Measurements from ENCODE around the gene FBXO47.
"Not testable (repeated sequence)": the region's sequence is repeated elsewhere in the genome, so short reads cannot be mapped to it uniquely, and the experiment has no call there.

FBXO47 gene

DNA sequence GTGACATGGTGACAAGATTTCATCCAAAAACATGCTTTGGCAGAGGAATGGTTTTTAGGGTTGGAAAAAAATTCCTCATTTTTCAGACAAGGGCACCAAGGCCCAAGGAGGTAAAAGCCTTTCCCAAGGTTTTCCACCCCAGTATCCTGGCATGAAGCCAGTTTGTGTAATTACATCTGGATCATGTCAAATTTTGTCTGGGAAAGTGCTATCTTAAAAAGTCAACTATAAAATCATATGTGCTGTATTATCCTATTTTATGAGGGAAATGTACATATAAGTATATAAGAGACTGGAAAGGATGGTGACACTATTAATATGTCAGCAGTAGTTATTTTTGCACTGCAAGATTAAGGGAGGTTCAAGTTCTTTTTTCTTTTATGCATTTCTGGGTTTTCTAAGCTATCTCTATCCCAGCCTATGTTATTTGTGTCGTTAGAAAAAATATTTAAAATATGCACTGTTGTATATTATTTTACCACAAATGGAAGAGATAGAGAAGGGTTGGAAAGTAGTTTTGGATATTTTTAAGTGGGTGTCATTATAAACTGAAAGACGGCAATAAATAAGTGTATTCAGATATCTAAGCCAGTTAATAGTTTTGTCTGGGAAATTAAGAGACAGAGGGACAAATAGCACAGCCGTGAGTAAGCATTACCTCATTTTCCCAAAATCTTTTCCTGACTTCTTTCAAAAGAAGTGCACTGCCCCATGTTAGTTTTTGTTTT, 13.5 kb upstream of the FBXO47 start:
- no peak for DNase-seq (ENCODE audit: low read depth)

DNA sequence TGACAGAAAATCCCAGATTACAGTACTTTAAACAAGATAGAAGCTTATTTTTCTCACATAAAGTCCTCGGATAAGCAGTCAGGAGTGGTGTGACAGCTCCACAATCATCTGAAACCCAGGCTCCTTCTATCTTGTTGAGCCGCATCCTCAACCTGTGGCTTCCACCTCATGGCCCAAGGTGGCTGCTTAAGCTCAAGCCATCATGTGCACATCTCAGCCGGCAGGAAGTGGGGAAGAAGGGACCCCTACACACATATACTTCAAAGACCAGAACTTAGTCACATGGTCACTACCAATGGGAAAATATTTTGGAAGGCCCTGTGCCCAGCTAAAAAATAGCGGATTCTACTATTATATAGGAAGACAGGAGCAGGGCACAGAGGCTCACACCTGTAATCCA, 11.0 kb upstream of the FBXO47 start:
- no peak for DNase-seq (ENCODE audit: low read depth)

DNA sequence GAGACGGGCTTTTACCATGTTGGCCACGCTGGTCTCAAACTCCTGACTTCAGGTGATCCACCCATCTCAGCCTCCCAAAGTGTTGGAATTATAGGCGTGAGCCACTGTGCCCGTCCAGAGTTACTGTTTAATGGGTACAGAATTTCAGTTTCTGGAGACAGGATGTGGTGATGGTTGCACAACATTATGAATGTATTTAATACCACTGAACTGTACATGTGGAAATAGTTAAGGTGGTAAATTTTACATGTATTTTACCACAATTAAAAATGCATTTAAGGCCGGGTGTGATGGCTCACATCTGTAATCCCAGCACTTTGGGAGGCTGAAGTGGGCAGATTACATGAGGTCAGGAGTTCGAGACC, 9.0 kb upstream of the FBXO47 start:
- not testable (repeated sequence) for DNase-seq (ENCODE audit: low read depth)

DNA sequence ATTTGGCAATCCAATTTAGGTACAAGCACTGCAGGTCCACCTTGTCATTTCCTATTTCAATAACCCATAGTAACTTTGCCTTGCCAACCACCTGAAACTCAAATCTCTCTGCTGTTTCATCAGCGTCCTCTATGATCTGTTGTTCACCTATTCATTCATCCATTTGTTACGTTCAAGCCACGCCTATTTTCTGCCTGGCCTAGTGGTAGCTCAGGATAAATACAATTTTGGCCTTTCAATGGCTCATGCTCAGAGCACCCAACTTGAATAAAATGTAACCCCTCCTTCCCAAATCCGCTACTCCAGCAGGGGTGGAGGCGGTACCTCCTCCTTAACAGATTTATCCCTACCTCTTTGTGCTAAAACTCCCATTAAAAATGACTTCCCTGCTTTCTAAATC, 3.6 kb upstream of the FBXO47 start:
- no peak for DNase-seq (ENCODE audit: low read depth)

DNA sequence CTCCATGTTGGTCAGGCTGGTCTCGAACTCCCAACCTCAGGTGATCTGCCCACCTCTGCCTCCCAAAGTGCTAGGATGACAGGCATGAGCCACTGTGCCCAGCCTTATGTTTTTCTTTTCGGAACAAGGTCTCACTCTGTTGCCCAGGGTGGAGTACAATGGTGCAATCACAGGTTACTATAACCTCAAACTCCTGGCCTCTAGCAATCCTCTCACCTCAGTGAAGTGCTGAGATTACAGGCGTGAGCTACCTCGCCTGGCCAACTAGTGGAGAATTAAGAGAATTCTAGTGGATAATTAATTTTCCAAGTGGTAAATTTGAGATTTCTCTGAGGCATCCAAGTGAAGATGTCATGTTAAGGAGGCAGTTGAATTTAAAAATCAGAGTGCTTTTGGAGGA, 2.9 kb upstream of the FBXO47 start:
- DNase-seq (ENCODE audit: low read depth), result no peak

DNA sequence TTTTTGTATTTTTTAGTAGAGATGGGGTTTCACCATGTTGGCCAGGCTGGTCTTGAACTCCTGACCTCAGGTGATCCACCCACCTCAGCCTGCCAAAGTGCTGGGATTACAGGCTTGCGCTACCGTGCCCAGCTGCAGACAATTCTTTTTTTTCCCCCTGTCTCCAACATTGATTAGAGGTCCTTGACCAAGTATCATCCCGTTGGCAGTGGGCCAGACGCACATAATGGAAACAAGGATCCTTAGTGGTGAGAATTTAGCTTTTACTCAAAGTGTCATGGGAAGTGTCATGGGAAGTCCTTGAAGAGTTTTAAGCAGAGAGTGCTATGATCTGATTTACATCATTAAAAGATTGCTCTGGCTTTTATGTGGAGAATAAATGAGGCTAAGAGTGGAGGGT, 2.1 kb upstream of the FBXO47 start:
- no peak for DNase-seq (ENCODE audit: low read depth)

DNA sequence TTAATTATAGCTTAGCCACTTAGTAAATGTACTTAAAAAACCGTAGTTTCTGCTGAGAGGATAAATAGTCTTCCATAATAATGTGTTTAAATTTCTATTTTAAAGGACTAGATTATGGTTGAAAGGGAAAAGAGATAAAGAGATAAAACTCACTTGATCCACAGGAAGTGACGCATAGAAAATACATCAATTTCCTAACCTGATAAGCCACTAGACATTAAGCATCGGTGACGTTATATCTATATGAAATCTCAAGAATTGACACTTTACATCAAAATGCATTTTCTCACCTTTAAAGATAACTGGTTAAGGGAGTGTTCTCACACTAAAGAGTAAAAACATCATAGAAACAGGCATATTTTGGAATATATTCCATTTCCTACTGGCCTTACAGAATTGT, 5.8 kb downstream of the FBXO47 start:
- no peak for DNase-seq (ENCODE audit: low read depth)

DNA sequence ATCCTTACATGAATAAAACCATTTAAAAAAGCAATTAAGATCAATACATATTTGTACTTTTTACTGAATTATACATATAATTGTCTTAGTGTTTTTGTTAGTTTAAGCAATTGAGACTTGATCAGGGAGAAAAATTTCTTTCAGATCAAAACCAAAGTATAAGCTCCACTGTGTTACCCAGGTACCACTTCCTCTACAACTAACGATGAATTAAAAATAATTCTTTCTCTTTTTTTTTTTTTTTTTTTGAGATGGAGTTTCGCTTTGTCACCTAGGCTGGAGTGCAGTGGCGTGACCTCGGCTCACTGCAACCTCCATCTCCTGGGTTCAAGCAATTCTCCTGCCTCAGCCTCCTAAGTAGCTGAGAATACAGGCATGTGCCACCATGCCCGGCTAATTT, 6.8 kb downstream of the FBXO47 start:
- DNase-seq (ENCODE audit: low read depth), result no peak

DNA sequence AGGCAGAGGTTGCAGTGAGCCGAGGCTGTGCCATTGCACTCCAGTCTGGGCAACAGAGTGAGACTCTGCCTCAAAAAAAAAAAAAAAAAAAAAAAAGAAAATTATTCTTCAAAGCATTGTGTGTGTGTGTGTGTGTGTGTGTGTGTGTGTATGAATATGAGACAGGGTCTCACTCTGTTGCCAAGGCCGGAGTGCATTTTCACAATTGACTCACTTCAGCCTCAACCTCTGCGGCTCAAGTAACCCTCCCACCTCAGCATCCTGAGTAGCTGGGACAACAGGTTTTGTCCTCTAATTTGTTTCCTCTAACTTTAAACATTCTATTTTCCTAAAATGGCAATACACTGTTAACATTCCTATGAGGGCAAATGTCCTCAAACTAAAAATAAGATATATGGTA, 7.7 kb downstream of the FBXO47 start:
- no peak for DNase-seq (ENCODE audit: low read depth)

DNA sequence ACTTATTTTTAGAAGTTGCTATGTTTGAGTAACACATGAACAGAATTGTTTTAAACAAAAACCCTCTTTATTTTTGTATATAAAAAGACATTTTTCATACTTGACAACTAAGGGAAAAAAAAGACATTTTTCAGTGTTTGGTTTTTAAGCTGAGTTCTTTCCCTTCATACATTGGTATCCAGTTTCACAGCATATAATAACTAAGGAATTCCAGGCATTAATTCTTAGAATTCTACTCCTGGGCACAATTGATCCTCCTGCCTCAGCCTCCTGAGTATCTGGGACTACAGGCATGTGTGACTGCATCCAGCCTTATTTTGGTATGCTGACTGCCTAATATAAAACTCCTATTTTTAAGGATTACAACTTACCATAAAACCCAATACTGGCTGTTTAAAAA, 8.4 kb downstream of the FBXO47 start:
- DNase-seq (ENCODE audit: low read depth), result no peak

DNA sequence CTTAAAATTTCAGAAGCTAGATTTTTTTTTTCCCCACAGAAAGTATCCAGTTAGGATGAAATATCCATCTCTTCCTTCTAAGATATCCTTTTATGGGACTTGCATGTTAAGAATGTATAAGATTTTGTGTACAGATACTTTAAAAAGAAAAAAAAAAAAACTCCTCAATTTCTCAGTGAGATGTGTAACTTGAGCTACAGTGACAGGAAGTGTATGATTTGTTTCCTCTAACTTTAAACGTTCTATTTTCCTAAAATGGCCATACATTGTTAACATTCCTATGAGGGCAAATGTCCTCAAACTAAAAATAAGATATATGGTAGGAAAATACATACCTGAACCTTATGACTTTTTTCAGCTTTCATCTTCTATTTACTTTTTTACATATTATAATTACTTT, 8.9 kb downstream of the FBXO47 start:
- DNase-seq (ENCODE audit: low read depth), result no peak

DNA sequence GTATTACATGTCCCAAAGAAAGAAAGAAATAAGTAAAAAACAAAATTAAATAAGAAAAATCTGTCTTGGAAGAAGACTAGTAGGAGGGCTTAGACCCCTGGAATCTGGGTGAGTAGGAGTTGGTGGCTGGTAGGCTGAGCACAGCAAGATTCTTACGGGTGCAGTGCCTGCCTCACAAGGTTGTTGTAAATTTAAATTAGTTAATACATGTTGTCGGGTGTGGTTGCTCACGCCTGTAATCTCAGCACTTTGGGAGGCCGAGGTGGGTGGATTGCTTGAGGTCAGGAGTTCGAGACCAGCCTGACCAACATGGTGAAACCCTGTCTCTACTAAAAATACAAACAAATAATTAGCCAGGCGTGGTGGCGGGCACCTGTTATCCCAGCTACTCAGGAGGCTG, 13.4 kb downstream of the FBXO47 start:
- DNase-seq (ENCODE audit: low read depth), result not testable (repeated sequence)

DNA sequence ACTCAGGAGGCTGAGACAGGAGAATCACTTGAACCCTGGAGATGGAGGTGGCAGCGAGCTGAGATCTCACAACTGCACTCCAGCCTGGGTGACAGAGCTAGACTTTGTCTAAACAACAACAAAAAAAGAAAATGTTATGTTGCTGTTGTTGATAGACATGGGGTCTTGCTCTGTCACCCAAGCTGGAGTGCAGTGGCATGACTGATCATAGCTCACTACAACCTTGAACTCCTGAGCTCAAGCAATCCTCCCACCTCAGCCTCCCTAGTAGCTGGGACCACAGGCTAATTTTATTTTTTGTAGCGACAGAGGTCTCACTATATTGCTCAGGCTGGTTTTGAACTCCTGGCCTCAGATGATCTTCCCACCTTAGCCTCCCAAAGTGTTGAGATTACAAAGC, 20.0 kb downstream of the FBXO47 start:
- no peak for DNase-seq (ENCODE audit: low read depth)

DNA sequence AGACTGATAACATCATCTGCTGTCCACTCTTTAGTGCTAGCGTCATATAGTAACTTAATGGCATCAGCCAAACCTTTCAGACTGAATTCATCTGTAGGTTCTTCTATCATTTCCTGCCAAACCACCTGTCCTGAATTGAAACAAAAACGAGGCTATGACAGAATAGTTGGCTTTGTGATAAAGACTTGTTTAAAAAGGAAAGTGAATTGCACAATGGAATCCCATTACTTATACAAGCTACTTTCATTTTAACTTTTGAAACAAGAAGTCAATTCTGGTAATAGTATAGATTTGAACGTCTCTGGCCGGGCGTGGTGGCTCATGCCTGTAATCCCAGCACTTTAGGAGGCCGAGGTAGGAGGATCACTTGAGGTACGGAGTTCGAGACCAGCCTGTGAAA, 23.6 kb downstream of the FBXO47 start:
- DNase-seq (ENCODE audit: low read depth), result no peak

DNA sequence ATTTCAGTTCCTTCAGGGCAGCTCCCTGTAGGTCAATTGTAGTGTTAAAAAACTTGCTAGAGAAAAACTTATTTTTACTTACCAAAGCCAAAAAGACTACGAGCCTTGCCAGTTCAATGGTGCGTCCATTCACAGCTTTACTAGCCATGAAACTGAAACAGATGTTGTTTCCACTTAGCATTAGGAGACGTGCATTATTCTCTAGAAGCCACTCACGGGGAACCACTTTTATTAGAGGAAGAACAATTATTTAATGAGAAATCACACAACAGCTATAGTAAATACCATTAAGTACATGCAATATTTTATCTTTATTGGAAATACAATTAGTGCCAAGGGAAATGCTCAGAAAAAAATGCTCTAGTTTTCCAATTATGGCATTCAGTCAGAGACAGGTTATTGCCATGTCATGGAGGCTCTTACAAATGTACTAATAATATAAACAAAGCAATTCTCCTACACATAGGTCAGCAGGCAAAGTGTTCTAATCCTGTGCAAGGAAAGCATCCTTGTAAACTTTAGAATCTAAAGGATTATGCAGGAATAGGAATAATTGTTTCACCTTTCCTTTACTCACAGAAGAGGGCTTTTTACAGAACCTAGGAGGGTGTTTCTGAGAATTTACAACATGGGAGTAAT, 24.4 kb downstream of the FBXO47 start:
- no peak for DNase-seq (ENCODE audit: low read depth)

DNA sequence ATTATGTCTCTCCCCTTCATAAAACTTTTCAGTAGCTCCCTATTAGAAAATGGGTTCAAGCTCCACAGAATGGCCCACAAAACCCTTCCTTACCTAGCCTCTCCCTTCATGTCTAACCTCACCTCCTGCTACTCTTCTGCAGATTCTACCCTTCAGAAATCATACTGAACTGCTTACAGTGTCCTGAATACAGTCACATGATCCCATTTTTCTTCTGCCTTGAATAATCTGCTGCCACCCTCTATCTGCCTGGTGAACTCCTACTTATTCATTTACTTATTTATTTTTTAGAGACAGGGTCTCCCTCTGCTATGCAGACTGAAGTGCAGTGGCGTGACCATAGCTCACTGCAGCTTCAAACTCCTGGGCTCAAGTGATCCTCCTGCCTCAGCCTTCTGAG, 26.8 kb downstream of the FBXO47 start:
- no peak for DNase-seq (ENCODE audit: low read depth)

DNA sequence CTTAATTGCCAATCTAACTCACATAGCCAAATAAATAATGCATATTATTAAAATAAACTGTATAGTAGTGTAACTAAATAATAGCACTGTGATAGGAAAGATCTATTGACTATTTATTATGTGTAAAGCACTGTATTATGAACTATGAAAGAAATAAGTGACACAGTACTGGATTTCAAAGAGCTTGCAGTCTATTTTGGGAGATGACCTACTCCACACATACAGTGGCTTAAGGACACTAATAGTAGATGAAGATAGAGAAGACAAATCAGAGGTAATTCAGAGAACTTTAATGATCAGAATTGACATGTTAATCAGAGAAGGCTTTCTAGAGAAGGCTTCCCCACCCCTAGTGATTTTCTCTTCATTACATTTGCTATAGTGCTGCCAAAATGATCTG, 27.2 kb downstream of the FBXO47 start:
- DNase-seq (ENCODE audit: low read depth), result no peak

DNA sequence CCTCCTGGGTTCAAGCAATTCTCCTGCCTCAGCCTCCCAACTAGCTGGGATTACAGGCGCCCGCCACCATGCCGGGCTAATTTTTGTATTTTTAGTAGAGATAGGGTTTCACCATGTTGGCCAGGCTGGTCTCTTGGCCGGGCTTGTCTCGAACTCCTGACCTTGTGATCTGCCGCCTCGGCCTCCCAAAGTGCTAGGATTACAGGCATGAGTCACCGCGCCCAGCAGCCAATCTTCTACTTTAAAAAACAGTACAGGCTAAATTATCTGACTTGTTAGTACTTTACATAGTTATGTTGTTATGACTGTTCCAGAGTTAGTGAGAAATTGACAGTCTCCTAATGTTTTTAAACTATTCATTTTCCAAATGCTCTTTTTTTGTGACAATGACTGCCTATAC, 33.2 kb downstream of the FBXO47 start:
- not testable (repeated sequence) for DNase-seq (ENCODE audit: low read depth)

DNA sequence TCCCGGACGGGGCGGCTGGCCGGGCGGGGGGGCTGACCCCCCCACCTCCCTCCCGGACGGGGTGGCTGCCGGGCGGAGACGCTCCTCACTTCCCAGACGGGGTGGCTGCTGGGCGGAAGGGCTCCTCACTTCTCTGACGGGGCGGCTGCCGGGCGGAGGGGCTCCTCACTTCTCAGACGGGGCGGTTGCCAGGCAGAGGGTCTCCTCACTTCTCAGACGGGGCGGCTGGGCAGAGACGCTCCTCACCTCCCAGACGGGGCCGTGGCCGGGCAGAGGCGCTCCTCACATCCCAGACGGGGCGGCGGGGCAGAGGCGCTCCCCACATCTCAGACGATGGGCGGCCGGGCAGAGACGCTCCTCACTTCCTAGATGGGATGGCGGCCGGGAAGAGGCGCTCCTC, 36.4 kb downstream of the FBXO47 start:
- DNase-seq (ENCODE audit: low read depth), result not testable (repeated sequence)

DNA sequence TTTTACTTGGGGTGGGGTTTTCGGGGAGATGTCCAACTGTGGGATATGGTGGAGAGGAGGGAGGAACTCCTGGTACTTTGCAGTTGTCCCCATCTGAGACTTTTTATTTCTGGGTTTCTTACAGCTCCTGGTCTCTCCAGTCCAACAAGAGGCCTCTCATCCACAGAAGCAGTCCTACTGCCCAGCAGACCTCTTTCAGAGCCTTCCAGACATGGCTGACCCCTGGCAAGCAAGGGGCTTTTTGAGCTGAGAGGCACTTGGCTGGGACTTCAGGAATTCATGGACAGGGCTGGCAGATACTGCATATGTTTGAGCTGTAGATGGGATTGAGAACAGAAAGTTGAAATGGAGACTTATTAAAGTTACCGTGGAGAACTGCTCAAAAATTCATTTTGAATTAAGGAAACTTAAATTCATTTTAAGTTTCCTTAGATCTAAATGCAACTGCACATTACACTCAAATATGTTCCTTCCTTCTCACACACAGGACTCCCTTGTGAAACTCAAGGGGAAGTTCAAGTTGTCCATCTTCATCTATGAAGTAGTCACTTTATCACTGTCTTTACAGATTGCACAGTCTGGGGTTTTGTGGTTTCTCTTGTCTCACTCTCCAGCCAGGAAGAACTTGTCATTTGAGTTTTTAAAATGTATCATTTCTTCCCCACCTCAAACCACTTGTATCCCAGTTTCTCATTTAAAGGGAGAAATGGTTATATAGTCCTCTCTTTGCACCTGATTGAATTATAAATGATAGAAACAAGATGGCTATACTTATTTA, 40.7 kb downstream of the FBXO47 start:
- no peak for DNase-seq (ENCODE audit: low read depth)

DNA sequence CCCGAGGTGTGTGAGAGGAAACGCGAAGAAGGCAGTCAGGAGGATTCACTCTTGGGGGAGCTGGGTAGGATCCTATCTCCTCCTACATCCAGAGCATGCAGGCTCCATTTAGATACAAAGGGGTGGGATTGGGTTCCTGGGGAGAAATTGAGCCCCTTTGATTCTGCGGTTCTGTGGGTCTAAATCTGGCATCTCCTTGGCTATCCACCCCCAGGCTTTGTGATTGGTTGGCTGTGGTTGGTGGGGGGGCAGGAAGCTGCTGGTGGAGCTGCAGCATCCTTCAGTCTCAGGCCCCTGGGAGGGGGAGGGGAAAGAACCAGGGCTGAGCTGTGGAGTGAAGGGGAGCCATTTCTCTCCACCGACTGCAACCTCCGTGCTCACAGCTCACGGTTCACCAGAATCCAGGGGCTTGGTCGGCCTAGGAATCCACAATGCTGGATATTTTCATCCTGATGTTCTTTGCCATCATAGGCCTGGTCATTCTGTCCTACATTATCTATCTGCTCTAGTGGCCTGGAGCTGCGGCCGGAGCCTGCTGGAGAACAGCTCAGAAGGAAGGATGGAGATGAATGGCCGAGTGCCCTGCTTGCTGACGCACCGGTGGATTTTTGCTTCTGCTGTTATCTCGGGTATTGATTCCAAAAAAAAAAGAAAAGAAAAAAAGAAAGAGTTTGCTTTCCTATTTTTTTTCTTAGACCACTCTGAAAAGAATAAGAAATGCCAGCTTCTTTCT, 41.8 kb downstream of the FBXO47 start, which contains the start of gene LASP1NB:
LASP1NB (plus strand) TSS at position 352 of the 733 bp plus-strand sequence.
- DNase-seq (ENCODE audit: low read depth), result no peak

DNA sequence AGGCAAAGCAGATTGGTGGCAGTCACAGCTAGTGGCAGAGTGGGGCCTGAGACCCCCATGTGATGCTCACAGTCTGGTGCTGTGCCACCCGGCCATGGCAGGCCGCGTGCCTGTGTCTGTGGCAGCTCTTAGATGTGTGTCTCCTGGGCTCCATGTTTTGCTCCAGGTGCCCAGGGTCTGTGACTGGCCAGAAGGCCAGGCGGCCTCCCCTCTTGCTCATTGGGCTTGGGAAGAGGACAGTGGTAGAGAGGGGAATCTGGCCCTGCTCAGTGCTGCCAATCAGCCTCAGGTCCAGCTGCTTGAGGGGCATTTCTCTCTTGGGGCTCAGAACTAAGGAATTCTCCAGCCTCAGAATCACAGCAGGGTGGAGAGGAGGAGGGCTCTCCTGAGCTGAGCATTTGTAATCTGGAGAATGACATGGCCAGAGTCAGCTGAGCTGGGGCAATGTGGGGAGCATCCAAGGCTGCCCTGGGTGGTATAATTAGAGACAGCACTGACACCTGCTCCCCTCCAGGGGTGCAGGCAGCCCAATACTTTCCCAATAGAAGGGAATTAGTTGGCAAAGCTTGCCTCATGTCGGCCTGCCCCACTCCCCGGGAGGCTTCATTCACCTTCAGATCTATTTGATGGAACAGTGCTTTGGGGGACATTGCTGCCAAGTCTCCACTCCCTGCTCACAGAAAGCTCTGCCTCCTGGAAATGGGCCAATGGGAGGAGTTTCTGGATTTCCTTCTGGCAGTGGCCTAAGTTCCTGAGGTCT, 44.5 kb downstream of the FBXO47 start:
- DNase-seq (ENCODE audit: low read depth), result peak; percentile 79

Measured in fibroblast of the conjunctiva (primary cell).